PFSK-1 (cell line): Measurements from ENCODE around the gene PTPRN2.

Experiments used
- FOXP2 ChIP-seq: optimal IDR thresholded peaks from 2 replicates; pipeline ENCODE3; 2011; ENCODE audit warnings: borderline replicate concordance, control low read depth, inconsistent platforms; ENCODE audit not compliant: insufficient read depth; ENCODE audit errors: extremely low read length, extremely low read depth
- POLR2AphosphoS5 ChIP-seq: IDR thresholded peaks from 2 replicates; pipeline ENCODE4 v1.6.1; 2012; ENCODE audit warnings: low read depth, mild to moderate bottlenecking, control low read depth, low read length, moderate library complexity
- REST ChIP-seq, 2 experiments: IDR thresholded peaks; 2 replicates each; pipeline versions ENCODE4 v1.6.1 to v1.8.0; 2011 to 2012; ENCODE audit warnings: low read depth in 2 of 2, low read length in 2 of 2, control low read depth in 1 of 2, inconsistent platforms in 1 of 2, mild to moderate bottlenecking in 1 of 2, moderate library complexity in 1 of 2; ENCODE audit not compliant: insufficient read depth in 1 of 2

DNA sequence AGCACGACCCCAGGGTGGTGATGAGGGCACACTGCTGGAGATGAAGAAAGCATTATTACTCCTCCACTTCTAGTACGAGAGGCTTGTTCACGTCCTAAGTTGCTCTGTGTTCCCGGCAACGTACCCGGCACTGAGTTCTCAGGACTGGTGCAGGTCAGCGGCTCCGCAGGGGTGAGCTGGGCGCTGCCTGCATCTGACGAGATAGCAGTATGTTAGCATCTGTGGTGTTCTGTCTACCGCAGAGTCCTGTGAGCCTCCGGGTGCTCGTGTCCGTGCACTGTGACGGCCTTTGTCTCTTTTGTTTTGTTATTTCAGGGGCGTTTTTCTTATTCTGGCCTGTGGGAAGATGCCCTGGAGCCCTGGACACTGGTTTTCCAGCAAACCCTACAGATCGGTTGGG, 743.0 kb downstream of the PTPRN2 start:
- TF ChIP-seq POLR2AphosphoS5 (no peak), FOXP2 (no peak), REST (IDR thresholded peaks at IDR 0.05; ENCODE audit: insufficient read depth in 1 of 2, low read depth in 2 of 2, low read length in 2 of 2) (no peak)
